Measurements from ENCODE around the gene NDP. TPM values are rescaled to one million over a fixed set of nuclear protein-coding genes. Genes with fewer than 3 reads are reported as not detected.

The NDP gene, protein sequence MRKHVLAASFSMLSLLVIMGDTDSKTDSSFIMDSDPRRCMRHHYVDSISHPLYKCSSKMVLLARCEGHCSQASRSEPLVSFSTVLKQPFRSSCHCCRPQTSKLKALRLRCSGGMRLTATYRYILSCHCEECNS
- total RNA-seq = 27.3 TPM

DNA sequence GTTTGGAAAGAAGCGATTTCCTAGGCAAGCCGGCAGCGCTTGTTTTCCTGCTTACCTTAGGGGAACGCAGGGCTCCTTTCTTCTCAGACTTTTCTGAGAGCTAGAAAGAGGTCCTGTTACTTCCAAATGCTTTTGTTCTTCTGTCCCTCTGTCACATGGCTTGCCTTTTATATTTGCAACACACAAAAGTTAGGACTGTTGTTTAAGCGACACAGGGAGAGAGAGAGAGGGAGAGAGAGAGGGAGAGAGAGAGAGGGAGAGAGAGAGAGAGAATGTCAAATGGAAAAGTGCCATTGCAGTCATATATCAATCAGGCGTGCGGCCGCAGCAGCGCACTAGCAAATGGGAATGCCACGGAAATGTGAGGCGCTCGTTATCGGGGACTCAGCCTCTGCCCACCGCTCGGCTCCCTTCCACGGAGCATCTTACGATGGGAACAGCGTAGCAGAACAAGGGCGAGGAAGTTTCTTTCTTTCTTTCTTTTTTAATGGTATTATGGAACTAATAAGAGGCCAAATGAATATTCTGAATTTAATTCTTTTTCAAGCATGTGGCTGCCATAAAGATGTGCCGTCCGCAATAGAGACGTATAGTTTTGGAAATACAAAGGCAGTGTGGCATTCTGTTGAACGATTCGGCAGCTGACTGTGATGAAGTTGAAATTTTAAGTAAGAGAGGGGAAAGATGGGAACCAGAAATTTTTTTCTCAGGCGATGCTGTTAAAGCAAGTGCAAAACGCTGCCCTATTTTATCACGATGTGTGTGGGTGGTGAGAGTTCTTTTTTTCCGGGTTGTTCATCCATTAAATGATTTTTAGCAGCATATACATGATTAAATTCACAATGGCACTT is at the start of gene NDP:
Gene NDP (minus strand): TSS at position 142 of the 851 bp plus-strand sequence. CDS start 14,745 bp downstream, outside the sequence.
- no peak for DNase-seq (ENCODE audit: low spot score in 2 of 2)
- FAIRE-seq = no peak

DNA sequence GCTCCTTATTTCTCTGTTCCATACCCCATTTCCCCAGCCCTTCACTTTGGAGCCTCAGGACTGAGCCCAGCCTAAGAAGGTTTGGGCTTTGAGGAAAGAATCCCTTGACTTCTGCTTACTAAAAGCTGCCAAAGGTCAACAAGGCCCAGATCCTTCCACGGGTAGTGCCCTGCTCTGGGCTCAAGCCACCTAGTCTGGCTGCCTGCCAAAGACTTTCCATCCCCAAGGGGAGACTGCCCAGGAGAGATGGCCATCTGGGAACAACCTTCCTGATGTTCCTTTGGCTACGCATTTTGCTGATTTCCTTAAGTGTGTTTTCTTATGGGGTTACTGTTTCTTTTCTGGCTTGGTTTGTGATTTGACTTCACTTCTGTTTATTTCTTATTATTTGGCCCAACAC is 49.8 kb upstream of the NDP start:
- no peak for DNase-seq (ENCODE audit: low spot score in 2 of 2)
- no peak for FAIRE-seq

DNA sequence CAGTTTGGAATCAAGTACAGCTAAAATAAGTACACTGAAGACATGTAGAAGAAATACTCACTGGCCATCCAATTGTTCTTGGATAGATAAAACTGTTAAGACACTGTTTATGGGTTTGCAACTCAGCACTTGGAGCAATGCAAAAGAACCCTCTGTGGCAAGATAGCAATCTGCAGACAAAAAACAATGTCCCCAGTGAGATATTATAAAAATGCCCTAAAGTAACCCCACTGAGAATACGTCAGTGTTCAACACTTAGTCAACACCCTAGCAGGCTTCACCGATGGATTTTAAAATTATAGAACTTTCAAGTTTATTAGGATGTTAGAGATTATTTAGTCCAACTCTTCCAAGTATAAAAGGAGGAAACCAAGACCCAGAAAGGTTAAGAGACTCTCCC is 47.5 kb upstream of the NDP start:
- no peak for DNase-seq (ENCODE audit: low spot score in 2 of 2)
- FAIRE-seq = no peak

DNA sequence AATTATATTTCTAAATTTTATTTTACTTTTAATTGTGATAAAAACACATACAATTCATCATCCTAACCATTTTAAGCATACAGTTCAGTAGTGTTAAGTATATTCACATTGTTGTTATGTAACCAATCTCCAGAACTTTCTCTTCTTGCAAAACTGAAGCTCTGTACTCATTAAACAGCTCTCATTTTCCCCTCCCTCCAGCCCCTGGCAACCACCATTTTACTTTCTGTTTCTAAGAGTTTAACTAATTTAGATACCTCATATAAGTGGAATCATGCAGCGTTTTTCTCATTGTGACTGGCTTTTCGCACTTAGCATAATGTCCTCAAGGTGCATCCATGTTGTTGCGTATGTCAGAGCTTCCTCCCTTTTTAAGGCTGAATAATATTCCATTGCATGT is 46.7 kb upstream of the NDP start:
- DNase-seq (ENCODE audit: low spot score in 2 of 2) (no peak), FAIRE-seq (no peak)

DNA sequence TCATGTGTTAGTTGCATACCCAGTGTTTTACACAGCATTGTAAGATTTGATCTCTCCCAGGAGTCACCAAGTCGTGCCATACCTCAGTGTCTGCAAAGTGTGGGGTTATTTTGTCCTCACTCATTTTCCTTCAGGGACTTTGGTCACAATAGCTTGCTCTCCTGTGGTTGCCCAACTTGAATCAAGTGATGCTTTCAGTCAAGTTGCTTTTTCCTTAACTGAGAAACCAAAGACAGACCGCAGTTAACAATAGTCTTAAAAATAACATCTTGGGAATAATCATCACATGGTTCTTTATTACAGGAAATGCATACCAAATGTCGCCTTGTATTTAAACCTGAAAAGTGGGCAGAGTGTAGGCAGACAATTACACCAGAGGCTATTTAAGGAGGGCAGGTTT is 44.5 kb upstream of the NDP start:
- FAIRE-seq = no peak
- DNase-seq (ENCODE audit: low spot score in 2 of 2) = no peak

DNA sequence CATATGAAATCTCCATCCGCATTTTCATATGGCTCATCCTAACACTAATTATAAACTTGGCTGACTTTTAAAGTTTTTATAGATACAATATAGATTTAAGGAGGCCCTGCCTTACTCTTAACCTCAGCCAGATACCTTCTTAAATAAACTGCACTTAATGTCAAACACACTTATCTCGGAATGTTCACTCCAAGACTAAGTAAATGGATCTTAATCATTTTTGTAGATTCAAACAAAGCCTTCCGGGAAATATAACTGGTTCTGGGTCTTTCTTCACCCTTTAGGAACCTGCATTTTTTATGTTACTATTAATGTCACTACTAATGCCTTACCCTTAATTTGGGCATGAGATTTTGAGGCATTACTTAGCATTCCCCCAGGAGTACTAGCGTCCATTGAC is 43.7 kb upstream of the NDP start:
- no peak for FAIRE-seq
- no peak for DNase-seq (ENCODE audit: low spot score in 2 of 2)

DNA sequence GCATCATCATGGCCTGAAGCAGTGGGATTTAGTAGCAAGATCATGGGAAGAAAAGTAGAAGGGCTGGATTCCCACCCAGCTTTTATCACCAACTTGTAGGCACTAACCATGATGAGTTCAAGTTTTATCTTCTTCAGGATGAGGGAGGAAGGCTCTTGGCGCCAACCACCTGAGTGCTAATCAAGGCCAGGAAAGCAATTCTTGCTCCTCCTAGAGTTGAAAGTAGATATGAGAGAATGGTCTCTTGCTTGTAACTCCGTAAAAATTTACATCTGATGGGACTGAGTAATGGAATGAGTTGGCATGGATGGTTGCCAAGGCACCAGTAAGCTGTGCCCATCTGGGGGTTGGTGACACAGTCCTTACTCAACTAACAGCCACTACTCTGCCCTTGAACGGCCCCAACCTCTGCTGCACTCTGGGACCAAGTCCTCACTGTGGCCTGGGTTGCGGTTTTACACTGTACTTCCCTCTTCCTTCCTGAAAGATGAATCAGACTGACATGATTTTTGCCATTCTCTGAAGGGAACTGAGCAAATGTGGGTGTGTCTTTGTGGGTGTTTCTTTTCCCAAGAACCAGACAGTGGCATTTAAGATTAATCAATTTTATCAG is 39.4 kb upstream of the NDP start:
- FAIRE-seq (no peak), DNase-seq (ENCODE audit: low spot score in 2 of 2) (no peak)

DNA sequence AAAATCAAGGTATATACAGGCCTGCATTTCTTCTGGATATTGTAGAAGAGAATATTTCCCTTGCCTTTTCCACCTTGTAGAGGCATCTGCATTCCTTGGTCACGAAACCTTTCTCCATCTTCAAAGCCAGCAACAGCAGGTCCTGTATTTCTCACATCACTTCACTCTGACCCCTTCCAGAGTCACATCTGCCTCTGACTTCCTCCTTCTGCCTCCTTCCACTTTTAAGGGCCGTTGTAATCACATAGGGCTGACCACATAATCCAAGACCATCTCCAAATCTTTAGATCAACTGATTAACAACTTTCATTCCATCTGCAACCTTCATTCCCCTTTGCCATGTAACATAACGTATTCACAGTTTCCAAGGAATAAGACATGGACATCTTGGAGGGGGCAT is 38.3 kb upstream of the NDP start:
- DNase-seq (ENCODE audit: low spot score in 2 of 2) (no peak), FAIRE-seq (no peak)

DNA sequence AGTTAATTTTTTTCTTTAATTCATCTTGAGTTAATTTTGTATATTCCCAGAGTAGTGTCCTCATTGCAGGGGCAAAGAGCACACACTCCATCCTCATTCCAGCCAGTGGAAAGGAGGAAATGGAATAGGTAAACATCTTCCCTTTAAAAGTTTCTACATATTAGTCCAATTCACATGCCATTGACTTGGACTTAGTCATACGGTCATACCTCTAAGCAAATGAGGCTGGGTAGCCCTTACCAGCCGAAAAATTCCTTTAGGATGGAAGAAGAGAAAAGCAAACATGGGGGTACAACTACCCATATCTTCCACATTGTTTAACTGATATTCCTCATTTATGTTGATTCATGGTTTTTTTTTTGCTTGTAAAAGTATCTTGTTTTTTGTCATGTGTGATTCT is 37.4 kb upstream of the NDP start:
- no peak for FAIRE-seq
- no peak for DNase-seq (ENCODE audit: low spot score in 2 of 2)

DNA sequence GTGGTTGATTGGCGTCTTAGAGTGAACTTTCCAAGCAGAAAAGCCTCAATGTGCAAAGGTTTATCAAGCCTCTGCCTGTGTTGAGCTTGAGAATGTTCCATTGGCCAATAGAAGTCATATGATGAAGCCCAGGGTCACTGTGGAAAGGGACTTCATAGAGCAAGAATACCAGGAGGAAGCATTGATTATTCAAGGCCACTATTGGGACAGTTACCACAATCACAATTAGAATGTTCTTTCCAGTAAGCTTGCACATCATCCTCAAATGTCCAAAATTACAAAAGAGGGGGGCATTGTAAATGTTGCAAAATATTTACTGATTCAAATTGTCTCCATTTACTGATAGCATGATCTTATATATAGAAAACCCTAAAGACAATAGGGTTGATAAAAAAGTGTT is 32.9 kb upstream of the NDP start:
- DNase-seq (ENCODE audit: low spot score in 2 of 2) = no peak
- no peak for FAIRE-seq

DNA sequence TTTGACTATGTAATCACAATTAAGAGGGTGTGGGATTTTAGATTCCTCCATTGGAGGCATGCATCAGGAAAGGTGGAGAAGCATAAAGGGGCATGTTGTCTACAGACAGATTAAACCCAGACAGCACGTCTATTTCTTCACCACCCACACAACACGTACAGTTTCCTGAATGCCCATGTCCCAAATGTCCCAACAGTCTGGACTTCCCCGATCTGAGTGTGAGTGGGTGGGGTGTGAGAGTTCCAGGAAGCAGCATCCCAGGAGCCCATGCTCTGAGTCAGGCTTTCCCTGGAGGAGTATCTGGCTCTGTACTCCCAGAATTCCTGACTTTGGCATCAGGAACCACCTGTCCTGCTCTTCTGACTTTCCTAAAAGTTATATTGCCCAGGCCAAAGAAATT is 30.8 kb upstream of the NDP start:
- DNase-seq (ENCODE audit: low spot score in 2 of 2) = no peak
- no peak for FAIRE-seq

DNA sequence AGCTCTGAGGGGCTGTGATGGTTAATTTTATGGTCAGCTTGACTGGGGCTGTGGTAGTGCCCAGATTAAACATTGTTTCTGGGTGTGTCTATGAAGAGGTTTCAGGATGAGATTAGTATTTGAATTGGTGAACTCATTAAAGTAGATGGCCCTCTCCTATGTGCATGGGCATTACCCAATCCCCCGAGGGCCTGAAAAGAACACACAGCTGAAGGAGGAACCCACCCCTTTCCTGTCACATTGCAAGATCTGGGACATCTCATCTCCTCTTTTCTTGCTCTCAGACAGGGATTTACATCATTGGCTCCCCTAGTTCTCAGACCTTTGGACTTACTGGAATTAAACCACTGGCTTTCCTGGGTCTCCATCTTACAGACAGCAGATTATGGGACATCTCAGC is 29.4 kb upstream of the NDP start:
- no peak for FAIRE-seq
- no peak for DNase-seq (ENCODE audit: low spot score in 2 of 2)

DNA sequence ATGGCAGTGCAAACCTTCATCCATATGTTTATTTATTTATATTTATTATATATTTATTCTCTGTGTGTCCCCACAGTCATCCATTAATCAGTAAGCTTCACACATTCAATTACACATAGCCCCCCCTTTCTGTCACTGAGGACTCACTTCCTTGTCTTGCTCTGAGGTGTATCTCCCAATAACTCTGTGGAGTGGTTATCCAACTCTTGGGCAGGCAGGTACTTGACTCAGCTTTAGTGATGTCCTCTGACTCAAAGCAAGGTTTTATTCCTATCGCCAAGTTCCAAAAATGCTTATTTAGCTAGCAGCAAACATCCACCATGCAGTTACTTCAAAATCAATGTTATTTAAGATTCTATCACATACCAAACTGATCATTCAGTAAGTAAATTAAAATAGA is 25.2 kb upstream of the NDP start:
- FAIRE-seq = no peak
- no peak for DNase-seq (ENCODE audit: low spot score in 2 of 2)

DNA sequence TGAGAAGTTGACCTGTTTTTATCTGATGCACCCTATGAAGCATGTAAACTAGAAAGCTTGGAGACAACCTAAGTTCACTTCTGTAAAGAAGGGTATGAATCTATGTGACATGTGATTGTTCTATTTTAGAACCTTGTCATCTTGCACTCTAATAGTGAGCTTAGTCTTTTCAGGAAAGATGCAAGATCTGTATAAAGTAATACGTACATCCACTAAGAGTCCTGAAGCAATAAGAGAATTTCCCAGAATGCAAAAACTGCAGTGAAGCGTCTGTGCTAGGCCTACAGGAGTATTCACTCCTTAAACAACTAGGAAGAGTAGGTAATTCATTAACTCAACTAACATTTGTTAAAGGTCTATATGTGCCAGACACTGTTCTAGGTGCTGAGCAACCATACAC is 23.3 kb upstream of the NDP start:
- DNase-seq (ENCODE audit: low spot score in 2 of 2) (no peak), FAIRE-seq (no peak)

DNA sequence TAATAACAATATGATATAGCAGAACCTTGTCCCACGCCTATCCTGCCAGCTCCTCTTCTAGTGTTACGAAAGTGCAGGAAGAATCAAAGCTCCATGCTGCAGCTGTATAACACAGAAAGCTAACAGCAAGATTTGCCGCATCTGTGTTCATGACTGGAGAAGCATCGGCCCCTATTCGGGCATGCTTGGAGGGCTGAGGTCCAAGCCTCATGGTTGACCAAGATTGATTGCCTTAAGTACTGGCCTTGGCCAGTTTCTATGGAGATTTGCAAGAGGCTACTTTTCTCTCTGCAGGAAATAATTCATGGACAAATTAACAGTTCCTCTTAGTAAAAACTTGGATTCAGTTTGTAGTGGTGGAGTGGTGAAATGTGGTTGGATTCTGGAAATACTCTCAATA is 12.9 kb upstream of the NDP start:
- DNase-seq (ENCODE audit: low spot score in 2 of 2) (no peak), FAIRE-seq (no peak)

DNA sequence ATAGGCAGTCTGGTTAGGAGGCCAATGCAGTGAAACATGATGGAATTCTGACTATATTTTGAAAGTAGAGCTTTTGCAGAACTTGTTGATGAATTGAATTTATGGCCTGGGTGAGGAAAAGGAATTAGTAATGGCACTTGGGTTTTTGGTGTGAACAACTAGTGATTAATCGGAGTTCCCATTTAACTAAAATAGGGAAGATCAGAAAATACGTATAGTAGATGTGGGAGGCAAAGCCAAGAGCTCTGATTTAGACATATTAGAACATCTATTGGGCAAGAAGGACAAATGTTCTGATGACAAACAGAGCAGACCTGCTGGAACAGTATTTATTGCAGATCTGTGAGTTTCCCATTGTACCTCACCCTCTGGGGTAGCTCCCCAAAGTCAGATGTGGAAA is 12.3 kb upstream of the NDP start:
- FAIRE-seq = no peak
- DNase-seq (ENCODE audit: low spot score in 2 of 2) = no peak

DNA sequence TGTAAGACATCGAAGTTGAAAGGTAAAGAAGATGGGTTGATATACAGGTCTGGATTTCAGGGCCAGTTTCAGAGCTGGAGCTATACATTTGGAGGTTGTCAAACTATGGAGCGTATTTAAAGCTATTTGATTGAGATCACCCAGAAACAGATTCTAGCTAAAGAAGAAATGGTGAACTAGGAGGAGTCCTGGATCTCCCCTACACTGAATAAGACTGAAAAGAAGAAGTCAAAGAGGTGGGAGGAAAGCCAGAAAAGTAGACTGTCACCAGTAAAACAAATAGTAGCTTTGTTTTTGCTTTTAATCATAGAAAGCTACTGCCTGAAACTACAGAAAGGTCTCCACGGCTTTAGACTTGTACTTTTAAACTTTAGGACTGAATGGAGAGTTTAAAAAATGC is 5.0 kb upstream of the NDP start:
- FAIRE-seq (no peak), DNase-seq (ENCODE audit: low spot score in 2 of 2) (no peak)

DNA sequence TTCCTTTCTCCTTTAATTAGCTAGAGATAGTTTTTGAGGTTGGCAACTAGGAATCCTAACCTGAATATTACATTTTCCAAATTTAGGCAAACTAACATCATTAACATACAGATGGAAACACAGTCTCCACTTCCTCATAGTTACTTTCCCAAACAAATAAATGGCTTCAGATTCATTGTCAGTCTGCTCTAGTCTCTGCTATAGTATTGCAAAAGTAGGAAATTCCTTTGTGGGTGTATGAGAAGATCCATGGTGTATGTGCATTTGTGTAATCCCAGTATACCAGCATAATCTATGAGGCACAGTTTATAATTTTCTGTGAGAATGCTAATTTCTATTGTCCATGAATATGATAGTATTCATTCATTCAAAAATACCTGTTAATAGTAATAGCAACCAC is 3.0 kb upstream of the NDP start:
- DNase-seq (ENCODE audit: low spot score in 2 of 2) (no peak), FAIRE-seq (no peak)

DNA sequence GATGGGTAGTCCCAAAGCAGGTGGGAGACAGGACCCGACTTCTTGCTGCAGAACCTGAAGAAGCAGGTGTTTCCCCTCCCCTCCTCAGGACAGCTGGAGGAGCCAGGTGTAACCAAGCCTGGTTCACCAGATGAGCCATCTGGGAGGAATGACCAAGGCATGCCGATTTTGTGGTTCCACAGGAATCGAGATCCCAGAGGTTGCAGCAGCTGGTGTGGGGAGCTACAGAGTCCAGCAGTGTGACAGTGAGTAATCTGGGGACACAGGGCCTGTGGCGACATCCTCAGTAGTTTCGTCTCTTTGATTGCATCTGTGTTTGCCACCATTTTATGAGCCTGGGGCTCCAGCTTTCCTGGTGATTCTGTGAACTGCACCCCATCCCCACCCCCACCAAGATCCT is 2.6 kb upstream of the NDP start:
- DNase-seq (ENCODE audit: low spot score in 2 of 2) = no peak
- no peak for FAIRE-seq

DNA sequence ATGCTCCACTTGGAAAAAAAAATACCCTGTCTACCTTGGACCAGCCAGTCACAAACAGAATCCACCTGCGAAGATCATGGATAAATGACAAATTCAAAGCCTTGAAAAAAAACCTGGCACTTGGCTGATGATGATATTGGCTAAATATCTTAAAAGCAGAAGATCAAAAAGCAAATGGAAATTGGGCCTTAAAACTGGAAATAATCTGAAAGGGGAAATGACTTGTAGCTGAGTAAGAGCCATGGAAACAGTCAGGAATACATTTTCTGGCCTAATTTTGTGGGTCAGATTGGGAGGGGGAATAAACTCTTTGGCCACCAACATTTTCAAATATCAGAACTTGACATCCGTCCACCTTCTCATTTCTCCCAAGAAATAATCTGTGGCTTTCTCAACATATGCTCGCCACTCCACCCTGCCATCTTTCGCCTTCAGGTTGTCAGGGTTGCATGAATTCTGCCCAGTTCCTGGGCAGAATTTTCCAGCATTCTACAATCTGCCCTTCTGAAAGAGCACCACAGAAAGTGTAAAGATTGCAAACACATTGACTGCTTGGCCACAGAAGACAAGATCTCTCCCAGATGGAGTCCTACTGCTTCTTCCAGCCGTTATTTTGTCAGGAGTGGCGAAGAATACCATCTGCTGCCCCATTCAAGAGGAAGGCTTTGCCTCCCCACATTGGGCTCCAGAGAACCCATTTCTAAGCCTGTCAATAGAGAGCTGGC is 1.7 kb upstream of the NDP start:
- FAIRE-seq (no peak), DNase-seq (ENCODE audit: low spot score in 2 of 2) (no peak)

DNA sequence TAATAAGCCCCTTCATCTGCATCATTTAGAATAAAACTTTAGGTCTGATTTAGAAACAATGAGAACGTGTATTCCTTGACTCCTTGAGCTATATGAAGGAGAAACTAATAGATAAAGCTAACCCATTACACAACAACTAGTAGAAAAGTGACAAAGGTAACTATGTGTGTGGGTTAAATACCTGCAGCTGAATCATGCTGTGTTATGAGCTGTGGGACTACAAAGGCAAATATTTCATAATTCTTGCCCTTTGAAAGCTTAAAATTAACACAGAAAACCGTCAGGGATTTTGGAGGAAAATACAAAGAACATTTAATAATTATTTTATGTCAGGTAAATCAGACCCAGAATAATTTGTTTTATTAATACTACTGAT is 898 bp upstream of the NDP start:
- DNase-seq (ENCODE audit: low spot score in 2 of 2) (no peak), FAIRE-seq (no peak)
